Keratinocyte (primary cell): ENCODE data around the gene TBCC. TPM values are rescaled to one million over a fixed set of nuclear protein-coding genes. Genes with fewer than 3 reads are reported as not detected.

ENCODE experiments used
- DNase-seq: peaks from one replicate; pipeline ENCODE4 v3.0.0-alpha.2; 2011; ENCODE audit warnings: low read depth, missing footprints, low spot score
- FAIRE-seq: peaks from 2 replicates; lab custom pipeline; 2011; peaks lifted over from hg19 to GRCh38; lab: Jason Lieb, UNC
- H2AFZ ChIP-seq: 2 replicates; pipeline ENCODE4 v1.6.0; 2012; ENCODE audit warnings: low read length, control low read depth, inconsistent platforms; ENCODE audit not compliant: control insufficient read depth
- H3K27ac ChIP-seq: 2 replicates; pipeline ENCODE4 v1.5.1; 2011; ENCODE audit warnings: low read length; ENCODE audit not compliant: control insufficient read depth, insufficient read depth
- H3K27me3 ChIP-seq: 3 replicates; pipeline ENCODE4 v1.6.0; 2011; ENCODE audit warnings: low read length; ENCODE audit not compliant: control insufficient read depth, insufficient read depth; ENCODE audit errors: extremely low read depth
- H3K36me3 ChIP-seq, 2 experiments: 2 replicates in 1 of 2; 3 replicates in 1 of 2; pipeline ENCODE4 v1.5.1; 2011; ENCODE audit warnings: low read length in 2 of 2, mild to moderate bottlenecking in 1 of 2; ENCODE audit not compliant: control insufficient read depth in 2 of 2, insufficient read depth in 2 of 2; ENCODE audit errors: extremely low read depth in 1 of 2
- H3K4me1 ChIP-seq: 3 replicates; pipeline ENCODE4 v1.5.1; 2011; ENCODE audit warnings: low read length; ENCODE audit not compliant: control insufficient read depth, insufficient read depth; ENCODE audit errors: extremely low read depth
- H3K4me2 ChIP-seq: 3 replicates; pipeline ENCODE4 v1.6.0; 2011; ENCODE audit warnings: low read depth, low read length; ENCODE audit not compliant: control insufficient read depth, insufficient read depth; ENCODE audit errors: extremely low read depth
- H3K4me3 ChIP-seq, 3 experiments: fragments of 200-600 bp in 1 of 3; sonication (generic) in 1 of 3; 2 replicates in 2 of 3; 3 replicates in 1 of 3; pipeline ENCODE4 v1.5.1; 2011 to 2016; ENCODE audit warnings: low read length in 3 of 3, mild to moderate bottlenecking in 3 of 3, control low read depth in 2 of 3, inconsistent platforms in 1 of 3, low read depth in 1 of 3, mixed read lengths in 1 of 3, mixed run types in 1 of 3, moderate library complexity in 1 of 3; ENCODE audit not compliant: control insufficient read depth in 2 of 3, insufficient read depth in 2 of 3; ENCODE audit errors: extremely low read depth in 1 of 3
- H3K79me2 ChIP-seq: 2 replicates; pipeline ENCODE4 v1.6.0; 2012; ENCODE audit warnings: low read length; ENCODE audit not compliant: control insufficient read depth, insufficient read depth
- H3K9ac ChIP-seq: 3 replicates; pipeline ENCODE4 v1.6.0; 2011; ENCODE audit warnings: low read length; ENCODE audit not compliant: control insufficient read depth, insufficient read depth; ENCODE audit errors: extremely low read depth
- H3K9me1 ChIP-seq: 3 replicates; pipeline ENCODE4 v1.6.0; 2011; ENCODE audit warnings: low read length; ENCODE audit not compliant: control insufficient read depth, insufficient read depth; ENCODE audit errors: extremely low read depth
- H3K9me3 ChIP-seq: 2 replicates; pipeline ENCODE4 v1.5.1; 2012; ENCODE audit warnings: low read depth, low read length; ENCODE audit not compliant: control insufficient read depth
- H4K20me1 ChIP-seq: 3 replicates; pipeline ENCODE4 v1.6.0; 2011; ENCODE audit warnings: low read length; ENCODE audit not compliant: control insufficient read depth, insufficient read depth; ENCODE audit errors: extremely low read depth
- CTCF ChIP-seq, 3 experiments: IDR thresholded peaks in 1 of 3; conservative IDR thresholded peaks in 1 of 3; optimal IDR thresholded peaks in 1 of 3; 2 replicates in 2 of 3; 3 replicates in 1 of 3; pipeline versions ENCODE3 to v1.5.1; 2011; ENCODE audit warnings: low read length in 3 of 3, mild to moderate bottlenecking in 3 of 3, moderate library complexity in 2 of 3, control low read depth in 1 of 3, inconsistent platforms in 1 of 3; ENCODE audit not compliant: insufficient read depth in 2 of 3; ENCODE audit errors: extremely low read depth in 1 of 3
- EZH2 ChIP-seq: IDR thresholded peaks from one replicate; pipeline ENCODE4 v1.6.1; 2012; ENCODE audit warnings: inconsistent platforms, mild to moderate bottlenecking, low read length, moderate library complexity
- dilution Hi-C: fragments of 300-500 bp; cut with MboI; formaldehyde crosslinking; loops from one replicate; pipeline ENCODE4 v1.7.0; 2020; ENCODE audit warnings: low sequenced_read_pairs; ENCODE audit not compliant: extremely low pct_ligation_motif_present
- polyA plus RNA-seq, 5 experiments: library from polyadenylated mRNA; depleted of rRNA in 3 of 5; stranded (reverse) in 3 of 5; stranded (forward) in 1 of 5; unstranded in 1 of 5; fragments of >200 nt; gene quantifications; 1 replicate in 1 of 5; 2 replicates in 3 of 5; 3 replicates in 1 of 5; pipeline versions ENCODE4 v1.2.1 to v1.2.3, GENCODE V29; 2011 to 2012; ENCODE audit warnings: missing spikeins in 2 of 5, low read depth in 1 of 5, low replicate concordance in 1 of 5

Gene TBCC
- polyA plus RNA-seq, 1 donor (not counting 4 experiments of a cell fraction or from before 2014, with no cell fraction given) = 16.7 TPM

- H3K4me3 ChIP-seq = no peak overlapping the region
- H3K9me1 ChIP-seq = no peaks in the 10 kb centered on the region
- FAIRE-seq (no peak), DNase-seq (no peak)
- no peaks in the 10 kb centered on the region for H3K79me2 ChIP-seq
- no peaks in the 10 kb centered on the region for H3K4me1 ChIP-seq
- H3K36me3 ChIP-seq = peaks cover 0 to 2% of the 10 kb centered on the region in 2 experiments
- H3K9me3 ChIP-seq = no peaks in the 10 kb centered on the region
- no peaks in the 10 kb centered on the region for H4K20me1 ChIP-seq
- dilution Hi-C loops = no loop called here
- H3K9ac ChIP-seq = no peak overlapping the region
- no peak overlapping the region for H2AFZ ChIP-seq
- no peak overlapping the region for H3K4me2 ChIP-seq
- H3K27ac ChIP-seq = no peak overlapping the region
- no peaks in the 10 kb centered on the region for H3K27me3 ChIP-seq
- no peak for TF ChIP-seq CTCF (optimal IDR thresholded peaks at IDR 0.05 in 1 of 3, IDR thresholded peaks at IDR 0.05 in 1 of 3, conservative IDR thresholded peaks at IDR 0.05 in 1 of 3; ENCODE audit: extremely low read depth in 1 of 3, insufficient read depth in 2 of 3, low read length in 3 of 3)
- TF ChIP-seq EZH2 = no peak
Observed at GRCh38 chr6:42756722-42757121, 10.8 kb upstream of the TBCC start.

GRCh38 chr6:42754759-42755158 lies 8.9 kb upstream of the TBCC start:
- Histone ChIP-seq H2AFZ (no peak overlapping the region), H3K9ac (no peak overlapping the region), H4K20me1 (no peaks in the 10 kb centered on the region), H3K4me1 (no peaks in the 10 kb centered on the region), H3K4me2 (no peak overlapping the region), H3K27me3 (no peaks in the 10 kb centered on the region), H3K9me3 (no peaks in the 10 kb centered on the region), H3K4me3 (no peak overlapping the region), H3K36me3 (peaks cover 0 to 2% of the 10 kb centered on the region in 2 experiments), H3K79me2 (no peaks in the 10 kb centered on the region), H3K27ac (no peak overlapping the region), H3K9me1 (no peaks in the 10 kb centered on the region)
- DNase-seq = no peak
- no peak for FAIRE-seq
- dilution Hi-C loops = no loop called here
- TF ChIP-seq CTCF (optimal IDR thresholded peaks at IDR 0.05 in 1 of 3, IDR thresholded peaks at IDR 0.05 in 1 of 3, conservative IDR thresholded peaks at IDR 0.05 in 1 of 3; ENCODE audit: extremely low read depth in 1 of 3, insufficient read depth in 2 of 3, low read length in 3 of 3) (no peak), EZH2 (no peak)
